Liver (tissue), 3 donors: Measurements from ENCODE around the gene ESPN.

Source experiments
- ATF3 ChIP-seq: IDR thresholded peaks from 2 replicates; pipeline ENCODE4 v1.6.1; 2016; ENCODE audit warnings: antibody characterized with exemption
- CTCF ChIP-seq: fragments of 150-350 bp; IDR thresholded peaks from 2 replicates; pipeline ENCODE4 v1.5.1; 2017; ENCODE audit warnings: improper control_type of control experiment, low read depth, low read length; ENCODE audit not compliant: missing input control
- JUND ChIP-seq, 2 donors: IDR thresholded peaks; 2 replicates each; pipeline ENCODE4 v1.6.1; 2016; ENCODE audit warnings: antibody characterized with exemption in 2 of 2
- RXRA ChIP-seq, 2 donors: IDR thresholded peaks; 2 replicates each; pipeline ENCODE4 v1.6.1; 2017 to 2018; ENCODE audit warnings: antibody characterized with exemption in 2 of 2, mild to moderate bottlenecking in 1 of 2
- SP1 ChIP-seq: IDR thresholded peaks from 2 replicates; pipeline ENCODE4 v1.6.1; 2018; ENCODE audit warnings: antibody characterized with exemption, mild to moderate bottlenecking
- ZBTB33 ChIP-seq: IDR thresholded peaks from 2 replicates; pipeline ENCODE4 v1.6.1; 2016; ENCODE audit warnings: antibody characterized with exemption
- TF ChIP-seq, protein P1 (sequence below): IDR thresholded peaks from 2 replicates; pipeline ENCODE4 v1.6.1; 2016; ENCODE audit warnings: antibody characterized with exemption, mild to moderate bottlenecking
- TF ChIP-seq, protein P2 (sequence below): IDR thresholded peaks from 2 replicates; pipeline ENCODE4 v1.6.1; 2016; ENCODE audit warnings: antibody characterized with exemption
- donor health status: healthy.
- donor health status: healthy.

DNA sequence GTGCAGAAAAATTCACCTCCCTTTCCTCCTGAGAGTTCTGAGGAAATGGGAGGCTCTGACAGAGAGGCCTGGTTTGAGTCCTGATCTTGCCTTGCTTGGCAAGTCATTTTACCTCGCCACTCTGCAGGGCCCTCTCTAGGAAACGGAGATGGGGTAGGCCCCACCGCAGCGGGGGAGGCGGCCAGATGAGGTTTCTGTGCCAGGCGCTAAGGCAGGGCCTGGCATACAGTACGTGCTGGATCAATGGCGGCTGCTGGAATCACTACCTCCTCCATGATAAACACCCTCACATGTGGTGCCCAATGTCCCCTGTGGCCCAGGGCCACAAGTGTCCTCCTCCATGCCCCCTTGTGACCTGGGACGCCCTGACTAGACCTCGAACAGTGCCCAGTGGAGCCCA, 67.4 kb downstream of the ESPN start:
- TF ChIP-seq CTCF (no peak), ZBTB33 (no peak), SP1 (no peak), ATF3 (no peak), RXRA (IDR thresholded peaks at IDR 0.05) (no peak), JUND (IDR thresholded peaks at IDR 0.05) (no peak)
- TF ChIP-seq, protein P1, sequence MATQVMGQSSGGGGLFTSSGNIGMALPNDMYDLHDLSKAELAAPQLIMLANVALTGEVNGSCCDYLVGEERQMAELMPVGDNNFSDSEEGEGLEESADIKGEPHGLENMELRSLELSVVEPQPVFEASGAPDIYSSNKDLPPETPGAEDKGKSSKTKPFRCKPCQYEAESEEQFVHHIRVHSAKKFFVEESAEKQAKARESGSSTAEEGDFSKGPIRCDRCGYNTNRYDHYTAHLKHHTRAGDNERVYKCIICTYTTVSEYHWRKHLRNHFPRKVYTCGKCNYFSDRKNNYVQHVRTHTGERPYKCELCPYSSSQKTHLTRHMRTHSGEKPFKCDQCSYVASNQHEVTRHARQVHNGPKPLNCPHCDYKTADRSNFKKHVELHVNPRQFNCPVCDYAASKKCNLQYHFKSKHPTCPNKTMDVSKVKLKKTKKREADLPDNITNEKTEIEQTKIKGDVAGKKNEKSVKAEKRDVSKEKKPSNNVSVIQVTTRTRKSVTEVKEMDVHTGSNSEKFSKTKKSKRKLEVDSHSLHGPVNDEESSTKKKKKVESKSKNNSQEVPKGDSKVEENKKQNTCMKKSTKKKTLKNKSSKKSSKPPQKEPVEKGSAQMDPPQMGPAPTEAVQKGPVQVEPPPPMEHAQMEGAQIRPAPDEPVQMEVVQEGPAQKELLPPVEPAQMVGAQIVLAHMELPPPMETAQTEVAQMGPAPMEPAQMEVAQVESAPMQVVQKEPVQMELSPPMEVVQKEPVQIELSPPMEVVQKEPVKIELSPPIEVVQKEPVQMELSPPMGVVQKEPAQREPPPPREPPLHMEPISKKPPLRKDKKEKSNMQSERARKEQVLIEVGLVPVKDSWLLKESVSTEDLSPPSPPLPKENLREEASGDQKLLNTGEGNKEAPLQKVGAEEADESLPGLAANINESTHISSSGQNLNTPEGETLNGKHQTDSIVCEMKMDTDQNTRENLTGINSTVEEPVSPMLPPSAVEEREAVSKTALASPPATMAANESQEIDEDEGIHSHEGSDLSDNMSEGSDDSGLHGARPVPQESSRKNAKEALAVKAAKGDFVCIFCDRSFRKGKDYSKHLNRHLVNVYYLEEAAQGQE = no peak
- TF ChIP-seq, protein P2, sequence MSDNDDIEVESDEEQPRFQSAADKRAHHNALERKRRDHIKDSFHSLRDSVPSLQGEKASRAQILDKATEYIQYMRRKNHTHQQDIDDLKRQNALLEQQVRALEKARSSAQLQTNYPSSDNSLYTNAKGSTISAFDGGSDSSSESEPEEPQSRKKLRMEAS = no peak
